Measurements from ENCODE around the gene DAGLB.
"Not testable (repeated sequence)": the region's sequence is repeated elsewhere in the genome, so short reads cannot be mapped to it uniquely, and the experiment has no call there.

The DAGLB gene

GRCh38 chr7:6447581-6448199 is at the start of gene DAGLB:
Gene DAGLB (minus strand): TSS chr7:6447954. CDS start chr7:6447842, 112 bp downstream.
- DNase-seq = peak; percentile 95

DNA sequence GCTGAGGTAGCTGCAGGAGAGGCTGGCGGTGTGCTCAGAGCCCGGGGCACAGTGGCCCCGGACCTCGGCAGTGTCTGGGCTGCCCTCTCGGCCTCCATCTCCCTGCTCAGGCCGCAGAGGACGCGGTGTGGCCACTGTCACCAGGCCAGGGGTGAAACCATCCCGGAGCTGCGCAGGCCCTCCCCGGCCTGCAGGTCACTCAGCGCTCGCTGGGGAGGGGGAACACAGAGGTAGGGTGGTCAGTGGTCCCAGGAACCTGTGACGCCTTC is 49.8 kb upstream of the DAGLB start:
- no peak for DNase-seq

DNA sequence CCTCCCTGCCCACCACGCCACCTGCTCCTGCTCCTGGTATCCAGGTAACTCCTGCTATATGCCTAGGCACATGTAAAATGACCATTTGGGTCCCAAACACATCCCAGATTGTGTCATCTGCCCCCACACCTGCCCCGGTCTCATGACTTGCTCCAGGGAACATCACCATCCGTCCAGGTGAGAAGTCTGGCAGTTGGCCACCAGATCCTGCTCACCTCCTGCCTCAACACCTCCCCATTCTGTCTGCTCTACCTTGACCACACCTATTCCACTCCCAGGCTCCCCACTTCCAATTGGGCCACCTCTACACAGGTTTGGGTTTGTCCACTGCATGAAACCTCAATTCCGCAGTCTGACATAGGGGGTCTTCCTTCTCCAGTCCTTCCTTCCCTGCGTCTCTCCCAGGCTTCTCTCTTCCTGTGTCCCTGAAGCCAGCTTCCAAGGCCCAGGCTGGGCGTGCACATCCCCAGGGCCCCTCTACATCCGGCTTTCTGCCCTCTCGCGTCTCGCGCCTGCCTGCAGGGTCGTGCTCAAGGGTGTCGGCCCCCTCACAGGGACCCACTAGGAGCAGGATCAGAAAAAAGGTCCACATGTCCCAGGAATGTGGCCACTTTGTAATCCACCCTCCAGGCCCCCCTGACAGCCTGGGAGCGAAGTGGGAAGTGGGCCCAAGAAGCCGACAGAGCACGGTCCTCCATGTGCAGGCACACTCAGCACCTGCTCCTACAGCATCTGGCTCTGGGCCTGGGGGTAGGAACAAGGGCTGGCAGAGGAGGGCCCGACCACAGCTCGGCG is 49.3 kb upstream of the DAGLB start:
- no peak for DNase-seq

GRCh38 chr7:6495597-6496262 is 48.0 kb upstream of the DAGLB start:
- DNase-seq = no peak

GRCh38 chr7:6494365-6494764 is 46.6 kb upstream of the DAGLB start:
- no peak for DNase-seq

DNA sequence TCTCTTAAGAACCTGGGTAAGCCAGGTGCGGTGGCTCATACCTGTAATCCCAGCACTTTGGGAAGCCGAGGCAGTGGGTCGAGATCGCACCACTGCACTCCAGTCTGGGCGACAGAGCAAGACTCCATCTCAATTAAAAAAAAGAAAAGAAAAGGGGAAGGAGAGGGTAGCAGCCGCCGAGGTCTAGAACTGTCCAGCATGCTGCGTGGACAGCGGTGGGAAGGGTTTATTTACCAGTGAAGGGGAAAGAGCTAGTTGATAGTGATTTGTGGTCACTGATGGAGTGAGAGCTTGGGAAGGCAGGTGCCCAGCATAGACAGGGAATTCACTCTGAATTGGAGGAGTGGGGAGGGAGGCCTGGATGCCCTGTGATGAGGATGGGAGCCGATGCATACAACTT is 43.4 kb upstream of the DAGLB start:
- DNase-seq = no peak

GRCh38 chr7:6489612-6490011 is 41.9 kb upstream of the DAGLB start:
- DNase-seq = no peak

DNA sequence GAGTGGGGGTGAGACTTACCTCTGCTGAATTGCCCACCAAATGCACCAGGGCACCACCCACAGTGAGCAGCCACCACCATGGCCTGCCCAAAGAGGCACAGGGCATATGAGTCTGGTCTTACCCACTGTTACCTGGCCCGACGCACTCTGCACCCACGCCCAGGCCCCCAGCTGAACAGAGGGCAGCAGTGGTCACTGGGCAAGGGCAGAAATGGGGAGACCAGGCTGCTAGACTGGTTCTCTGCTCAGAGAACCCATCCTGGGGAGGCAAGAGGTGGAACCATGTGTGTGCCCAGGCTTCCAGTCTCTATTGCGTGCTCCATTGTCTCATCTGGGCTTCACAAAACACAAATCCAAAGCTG is 39.4 kb upstream of the DAGLB start:
- DNase-seq = no peak

DNA sequence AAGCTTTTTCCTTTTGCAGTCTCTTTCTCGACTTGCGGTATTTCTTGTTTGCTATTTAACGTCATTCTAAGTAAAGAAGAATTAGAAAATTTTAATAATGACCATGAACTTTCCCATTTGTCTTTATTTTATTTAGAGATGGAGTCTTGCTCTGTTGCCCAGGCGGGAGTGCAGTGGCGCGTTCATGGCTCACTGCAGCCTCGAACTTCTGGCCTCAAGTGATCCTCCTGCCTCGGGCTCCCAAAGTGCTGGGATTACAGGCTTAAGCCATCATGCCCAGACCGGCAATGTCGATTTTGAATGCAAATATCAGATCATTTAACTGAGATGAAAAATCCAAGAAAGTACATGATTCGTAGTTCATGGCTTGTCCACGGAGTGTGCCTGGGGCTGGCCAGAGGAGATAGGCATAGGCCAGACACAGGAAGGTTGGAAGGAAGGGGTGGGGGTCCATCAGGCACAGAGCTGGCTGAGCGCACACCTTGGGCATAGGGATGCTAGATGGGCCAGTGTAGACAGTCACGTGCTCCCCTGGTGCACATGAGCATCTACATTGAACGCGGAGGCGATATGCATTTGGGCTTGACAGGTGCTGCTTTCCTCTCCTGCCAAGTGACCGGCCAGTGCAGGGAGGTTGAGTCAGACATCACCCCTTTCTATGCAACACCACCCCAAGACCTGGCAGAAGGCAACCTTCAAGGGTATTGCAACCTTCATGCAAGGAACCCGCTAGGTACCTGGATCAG is 38.9 kb upstream of the DAGLB start:
- no peak for DNase-seq

DNA sequence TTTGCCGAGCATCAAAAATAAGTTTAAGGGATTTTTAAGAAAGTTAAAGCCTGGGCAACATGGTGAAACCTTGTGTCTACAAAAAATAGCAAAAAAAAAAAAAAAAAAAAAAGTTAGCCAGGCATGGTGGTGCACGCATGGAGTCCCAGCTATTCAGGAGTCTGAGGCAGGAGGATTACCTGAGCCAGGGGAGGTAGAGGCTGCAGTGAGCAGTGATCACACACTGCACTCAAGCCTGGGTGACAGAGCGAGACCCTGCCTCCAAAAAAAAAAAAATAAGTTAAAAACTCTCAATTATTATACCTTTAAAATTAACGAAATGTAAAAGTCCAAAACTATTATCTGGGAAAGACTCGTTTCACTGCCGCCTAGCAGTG is 35.0 kb upstream of the DAGLB start:
- no peak for DNase-seq

DNA sequence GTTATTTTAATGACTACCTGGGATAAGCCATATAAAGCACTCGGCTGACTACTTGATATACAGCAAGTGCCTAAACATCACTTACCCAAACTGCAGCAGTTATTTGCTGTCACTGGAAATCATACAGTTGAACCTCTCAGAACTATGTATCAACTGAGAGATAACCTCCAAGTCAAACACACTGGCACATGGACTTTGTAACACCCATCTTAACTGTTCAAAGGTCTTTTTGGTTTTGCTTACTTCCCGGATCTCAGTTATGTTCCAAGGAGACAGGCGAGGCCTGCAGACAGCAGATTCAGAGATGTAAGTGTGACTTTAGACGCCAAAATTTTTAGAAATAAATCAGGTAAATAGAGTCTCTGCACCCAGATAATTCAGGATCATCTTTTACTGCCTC is 34.6 kb upstream of the DAGLB start:
- DNase-seq = no peak

DNA sequence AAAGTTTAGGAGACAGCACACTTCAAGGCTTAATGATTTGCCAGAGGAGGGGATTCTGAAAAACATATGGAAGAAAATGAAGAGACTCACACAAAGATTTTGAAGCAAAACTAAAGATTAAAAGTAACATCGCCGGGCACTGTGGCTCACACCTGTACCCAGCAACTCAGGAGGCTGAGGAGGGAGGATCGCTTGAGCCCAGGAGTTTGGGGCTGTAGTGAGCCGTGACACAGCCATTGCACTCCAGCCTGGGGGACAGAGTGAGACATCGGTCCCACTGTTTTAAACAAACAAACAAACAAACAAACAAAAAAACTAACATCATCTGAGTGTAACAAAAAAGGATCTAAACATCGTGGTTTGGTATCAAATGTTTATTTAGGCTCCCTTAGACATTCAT is 33.7 kb upstream of the DAGLB start:
- no peak for DNase-seq

DNA sequence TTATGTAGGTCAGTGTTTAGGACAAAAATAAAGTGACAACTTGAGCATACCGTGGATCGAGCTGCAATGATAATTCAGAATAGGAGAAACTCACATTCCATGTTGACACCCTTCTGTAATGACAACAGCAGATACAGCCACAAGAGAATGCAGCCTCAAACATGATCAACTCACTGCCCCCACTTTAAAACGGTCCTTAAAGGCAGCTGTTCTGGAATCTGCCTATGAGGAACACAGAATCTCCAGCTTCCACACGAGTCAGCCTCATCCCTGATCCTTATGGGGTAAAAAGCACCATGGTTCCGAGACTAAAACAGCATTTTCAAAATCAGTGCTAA is 32.5 kb upstream of the DAGLB start:
- DNase-seq = no peak

- peak in 1 of 2 donors; percentile 25 for DNase-seq
These were observed 31.3 kb upstream of the DAGLB start for GRCh38 chr7:6479067-6479466.

GRCh38 chr7:6478186-6478585 is 30.4 kb upstream of the DAGLB start:
- no peak for DNase-seq

DNA sequence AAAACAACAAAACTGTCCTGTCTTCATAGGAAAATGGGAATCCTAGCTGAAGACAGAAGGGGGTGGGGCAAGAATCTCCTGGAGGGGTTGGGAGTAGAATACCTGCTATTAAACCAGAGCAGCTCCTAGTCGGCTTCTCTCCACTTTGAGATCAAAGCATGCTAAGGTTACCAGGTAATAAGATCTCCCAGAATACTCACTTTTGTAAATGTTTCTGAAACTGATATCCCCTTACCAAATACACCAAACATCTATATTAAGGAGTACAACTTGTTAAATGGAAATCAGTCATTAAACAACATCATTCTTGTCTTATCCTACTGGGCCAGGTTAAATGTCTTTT is 29.5 kb upstream of the DAGLB start:
- DNase-seq = no peak

DNA sequence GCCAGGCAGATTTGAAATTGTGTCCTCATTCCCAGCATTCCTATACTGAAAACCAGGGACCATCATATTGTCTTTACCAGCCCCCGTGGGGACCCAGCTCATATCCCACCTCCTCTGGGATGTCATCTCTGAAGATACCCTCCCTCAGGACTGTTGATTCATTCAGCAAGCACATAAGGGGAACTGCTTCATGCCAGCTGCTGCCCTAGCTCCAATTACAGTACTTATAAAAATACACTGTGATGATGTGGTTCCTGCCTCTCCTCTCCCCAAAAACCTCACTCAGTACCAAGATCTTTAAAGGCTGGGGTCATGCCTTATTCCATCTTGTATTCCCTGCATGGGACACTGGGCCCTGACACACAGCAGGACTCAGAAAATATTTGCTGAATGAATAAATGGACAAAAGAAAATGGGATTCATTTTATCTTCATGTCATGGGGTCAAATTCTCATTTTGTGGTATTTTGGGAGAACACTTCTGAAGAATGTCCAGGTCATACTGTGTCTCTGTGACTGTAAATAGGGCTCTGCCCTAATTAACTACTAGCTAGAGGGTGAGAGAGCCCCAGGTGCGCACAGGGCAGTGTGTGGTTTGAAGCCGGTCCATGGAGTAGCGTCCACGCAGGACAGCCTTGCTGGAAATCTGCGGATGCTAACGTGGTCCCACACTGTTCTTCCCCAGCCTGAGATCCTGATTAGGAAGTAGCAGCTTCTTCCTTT is 29.0 kb upstream of the DAGLB start:
- no peak for DNase-seq

GRCh38 chr7:6475433-6476186 is 27.9 kb upstream of the DAGLB start:
- no peak for DNase-seq

GRCh38 chr7:6465862-6466261 is 18.1 kb upstream of the DAGLB start:
- DNase-seq = no peak

GRCh38 chr7:6463609-6464008 is 15.9 kb upstream of the DAGLB start:
- DNase-seq = not testable (repeated sequence)

DNA sequence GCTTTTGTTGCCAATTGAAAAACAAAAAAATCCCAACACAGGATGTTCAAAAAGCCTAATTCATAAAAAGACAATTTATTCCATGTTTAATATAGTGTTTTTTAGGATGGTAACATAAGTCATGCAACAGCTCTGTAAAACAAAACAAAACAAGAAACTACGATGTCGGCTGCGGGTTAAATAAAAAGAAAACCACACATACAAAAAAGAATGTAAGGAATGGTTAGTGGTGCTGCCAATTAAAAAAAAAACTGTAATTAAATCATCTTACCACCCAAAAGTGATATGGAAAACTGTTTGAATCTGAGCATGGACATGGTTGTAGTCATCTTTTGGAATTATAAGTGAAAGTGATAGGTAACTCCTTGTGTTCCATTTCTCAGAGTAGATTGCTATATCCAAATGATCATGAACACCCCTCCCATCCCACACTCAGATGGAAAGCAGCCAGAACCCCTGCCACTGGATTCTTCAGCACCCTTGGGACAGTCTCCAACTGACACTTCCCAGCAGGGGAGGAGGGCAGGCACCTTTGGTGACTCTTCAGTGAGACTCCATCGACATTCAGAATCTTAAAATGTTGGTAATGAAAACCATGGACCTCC is 14.3 kb upstream of the DAGLB start:
- no peak for DNase-seq

- no peak for DNase-seq
These were observed 13.3 kb upstream of the DAGLB start for GRCh38 chr7:6460990-6461584.
